Measurements from ENCODE around the gene MYBPC2.

GRCh38 chr19:50427997-50428425 is 4.7 kb upstream of the MYBPC2 start:
- TF ChIP-seq CTCF (IDR thresholded peaks at IDR 0.05) (no peak), EP300 (IDR thresholded peaks at IDR 0.05) (no peak), POLR2A (IDR thresholded peaks at IDR 0.05) (peak in 2 of 4 donors; percentile 26 to 84)

Measured in upper lobe of left lung (tissue), 4 donors.